Spleen (tissue), 7 donors: ENCODE results near the gene RBM39.
"Not testable (repeated sequence)": the region's sequence is repeated elsewhere in the genome, so short reads cannot be mapped to it uniquely, and the experiment has no call there.

Source experiments
- POLR2A ChIP-seq, 3 donors: fragments of 450-650 bp; IDR thresholded peaks; one replicate each; pipeline ENCODE4 v1.5.1; 2017; ENCODE audit warnings: antibody characterized with exemption in 3 of 3, mild to moderate bottlenecking in 1 of 3
- TF ChIP-seq, protein P1 (sequence below), 11 experiments: fragments of 200-600 bp in 7 of 11; fragments of 450-650 bp in 4 of 11; sonication (generic) in 4 of 11; IDR thresholded peaks in 8 of 11; conservative IDR thresholded peaks in 3 of 11; 1 replicate in 7 of 11; 2 replicates in 4 of 11; pipeline versions ENCODE4 v1.4.0 to v1.8.0; 2016 to 2021; ENCODE audit warnings: antibody characterized with exemption in 11 of 11, inconsistent platforms in 4 of 11, mild to moderate bottlenecking in 1 of 11
- donor health status: DM: no; HTN: no; CAD: no; lungs with moderate emphysema.
- donor health status: DM: no; HTN: no; CAD: no.
- donor health status: DM: no; HTN: no; CAD: no.

GRCh38 chr20:35706591-35707529, 35.2 kb downstream of the RBM39 start:
- TF ChIP-seq, protein P1, sequence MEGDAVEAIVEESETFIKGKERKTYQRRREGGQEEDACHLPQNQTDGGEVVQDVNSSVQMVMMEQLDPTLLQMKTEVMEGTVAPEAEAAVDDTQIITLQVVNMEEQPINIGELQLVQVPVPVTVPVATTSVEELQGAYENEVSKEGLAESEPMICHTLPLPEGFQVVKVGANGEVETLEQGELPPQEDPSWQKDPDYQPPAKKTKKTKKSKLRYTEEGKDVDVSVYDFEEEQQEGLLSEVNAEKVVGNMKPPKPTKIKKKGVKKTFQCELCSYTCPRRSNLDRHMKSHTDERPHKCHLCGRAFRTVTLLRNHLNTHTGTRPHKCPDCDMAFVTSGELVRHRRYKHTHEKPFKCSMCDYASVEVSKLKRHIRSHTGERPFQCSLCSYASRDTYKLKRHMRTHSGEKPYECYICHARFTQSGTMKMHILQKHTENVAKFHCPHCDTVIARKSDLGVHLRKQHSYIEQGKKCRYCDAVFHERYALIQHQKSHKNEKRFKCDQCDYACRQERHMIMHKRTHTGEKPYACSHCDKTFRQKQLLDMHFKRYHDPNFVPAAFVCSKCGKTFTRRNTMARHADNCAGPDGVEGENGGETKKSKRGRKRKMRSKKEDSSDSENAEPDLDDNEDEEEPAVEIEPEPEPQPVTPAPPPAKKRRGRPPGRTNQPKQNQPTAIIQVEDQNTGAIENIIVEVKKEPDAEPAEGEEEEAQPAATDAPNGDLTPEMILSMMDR (IDR thresholded peaks at IDR 0.05 in 8 of 11, conservative IDR thresholded peaks at IDR 0.05 in 3 of 11): not testable (repeated sequence)
- not testable (repeated sequence) for TF ChIP-seq POLR2A (IDR thresholded peaks at IDR 0.05)
